ENCODE results near the gene SAE1.

Gene SAE1

DNA sequence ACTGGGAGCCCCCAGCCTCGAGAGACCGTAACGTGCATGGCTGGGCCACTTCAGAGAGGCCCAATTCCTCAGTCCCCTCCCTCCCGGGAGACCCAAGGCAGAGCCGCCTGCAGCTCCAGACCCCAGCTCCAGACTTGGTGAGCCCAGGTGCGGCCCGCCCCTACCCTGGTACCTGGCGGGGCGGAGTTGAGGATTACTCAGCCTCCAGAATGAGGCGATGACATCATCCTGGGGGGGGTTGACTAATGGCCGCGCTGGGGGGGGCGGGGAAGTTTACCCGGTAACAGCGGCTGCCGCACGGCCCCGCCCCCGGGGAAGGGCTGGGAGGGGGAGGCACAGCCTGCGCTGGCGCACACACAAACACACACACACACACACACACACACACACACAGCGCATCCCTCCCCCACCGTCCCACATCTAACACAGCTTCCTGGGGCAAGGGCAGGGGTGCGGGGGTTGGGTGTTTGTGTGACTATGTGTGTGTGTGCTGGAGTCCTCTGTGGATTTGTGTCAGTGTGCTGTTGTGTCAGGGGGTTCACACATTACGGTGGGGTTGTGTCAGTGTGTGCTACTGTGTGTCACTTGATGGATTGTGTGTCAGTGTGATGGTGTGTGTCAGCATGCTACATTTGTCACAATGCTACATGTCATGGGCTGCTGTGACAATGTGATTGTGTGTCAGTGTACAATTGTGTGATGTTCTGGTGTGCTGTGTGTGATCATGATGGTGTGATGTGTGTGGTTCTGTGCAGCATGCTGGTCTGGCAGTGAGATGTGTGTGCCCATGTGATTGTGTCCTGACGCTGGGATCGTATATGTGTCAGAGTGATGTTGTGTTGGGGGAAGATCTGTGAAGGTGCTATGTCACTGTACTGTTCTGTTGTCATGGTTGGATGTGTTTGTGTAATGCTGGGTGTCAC lies 110.6 kb downstream of the SAE1 start:
- H2AK5ac ChIP-seq (ENCODE audit: low read depth, low read length) = peak overlapping the region; percentile 2
- peak overlapping the region; percentile 73 for H2BK12ac ChIP-seq (ENCODE audit: low read length)
- WGBS, 2 donors (ENCODE audit: extremely low coverage in 2 of 2, insufficient read length in 2 of 2, insufficient replicate concordance in 1 of 2) = no CpG with 5 or more reads among the region's 27 CpGs
- no peak overlapping the region for H3K9ac ChIP-seq (ENCODE audit: low read depth, low read length, poor library complexity)
- peak overlapping the region; percentile 21 for H3K4me2 ChIP-seq (ENCODE audit: insufficient read depth, low read length, poor library complexity, severe bottlenecking)
- no peak overlapping the region for H3K4ac ChIP-seq (ENCODE audit: low read length)
- no peak for DNase-seq (ENCODE audit: low spot score)
- H3K23ac ChIP-seq (ENCODE audit: low read depth, low read length, poor library complexity) = peak overlapping the region; percentile 5
- peak overlapping the region; percentile 53 for H2AFZ ChIP-seq (ENCODE audit: low read length)
- peaks cover 0 to 30% (median 4%) of the 10 kb centered on the region in 3 experiments for H3K27me3 ChIP-seq (ENCODE audit: control insufficient read depth in 3 of 3, insufficient read depth in 3 of 3, low read depth in 1 of 3, low read length in 3 of 3)
- peaks cover 7% of the 10 kb centered on the region for H3K79me1 ChIP-seq (ENCODE audit: low read depth, low read length)
- peak overlapping the region; percentile 13 for H3K18ac ChIP-seq (ENCODE audit: low read length)
- H3K9me3 ChIP-seq (replicated peaks in 1 of 2; ENCODE audit: control insufficient read depth in 2 of 2, insufficient read depth in 1 of 2, low read depth in 1 of 2, low read length in 2 of 2) = peaks cover 0 to 6% of the 10 kb centered on the region in 2 donors
- H3K36me3 ChIP-seq (replicated peaks in 1 of 2; ENCODE audit: control insufficient read depth in 2 of 2, insufficient read depth in 2 of 2, low read length in 2 of 2) = peaks cover 0 to 2% of the 10 kb centered on the region in 2 donors
- no peak overlapping the region for H3K27ac ChIP-seq (replicated peaks; ENCODE audit: low read length)
- peak overlapping the region; percentile 2 for H2BK15ac ChIP-seq (ENCODE audit: low read length)
- no peak overlapping the region for H4K8ac ChIP-seq (ENCODE audit: low read depth, low read length)
- peak overlapping the region in 1 of 2 donors; percentile 58 for H3K4me3 ChIP-seq (ENCODE audit: low read length in 2 of 2)
- no peak overlapping the region for H2BK5ac ChIP-seq (ENCODE audit: low read length)
- no peak overlapping the region for H4K91ac ChIP-seq (ENCODE audit: low read depth, low read length, poor library complexity)
- no peak overlapping the region for H3K14ac ChIP-seq (ENCODE audit: low read length)
- peaks cover 24 to 31% of the 10 kb centered on the region in 2 donors for H3K4me1 ChIP-seq (ENCODE audit: control insufficient read depth in 2 of 2, insufficient read depth in 1 of 2, low read depth in 1 of 2, low read length in 2 of 2)
- H2BK120ac ChIP-seq (ENCODE audit: low read depth, low read length) = no peak overlapping the region

- peaks cover 0 to 30% (median 4%) of the 10 kb centered on the region in 3 experiments for H3K27me3 ChIP-seq (ENCODE audit: control insufficient read depth in 3 of 3, insufficient read depth in 3 of 3, low read depth in 1 of 3, low read length in 3 of 3)
- H2BK5ac ChIP-seq (ENCODE audit: low read length) = no peak overlapping the region
- H3K18ac ChIP-seq (ENCODE audit: low read length) = no peak overlapping the region
- no peak overlapping the region for H2BK15ac ChIP-seq (ENCODE audit: low read length)
- no peak overlapping the region for H2BK12ac ChIP-seq (ENCODE audit: low read length)
- no peak for DNase-seq (ENCODE audit: low spot score)
- no CpG with 5 or more reads among the region's 7 CpGs for WGBS, 2 donors (ENCODE audit: extremely low coverage in 2 of 2, insufficient read length in 2 of 2, insufficient replicate concordance in 1 of 2)
- H2AK5ac ChIP-seq (ENCODE audit: low read depth, low read length) = no peak overlapping the region
- H4K91ac ChIP-seq (ENCODE audit: low read depth, low read length, poor library complexity) = no peak overlapping the region
- H3K9ac ChIP-seq (ENCODE audit: low read depth, low read length, poor library complexity) = no peak overlapping the region
- no peak overlapping the region for H3K23ac ChIP-seq (ENCODE audit: low read depth, low read length, poor library complexity)
- no peak overlapping the region for H3K4ac ChIP-seq (ENCODE audit: low read length)
- H2AFZ ChIP-seq (ENCODE audit: low read length) = no peak overlapping the region
- H3K14ac ChIP-seq (ENCODE audit: low read length) = no peak overlapping the region
- no peak overlapping the region for H2BK120ac ChIP-seq (ENCODE audit: low read depth, low read length)
- peaks cover 0 to 2% of the 10 kb centered on the region in 2 donors for H3K36me3 ChIP-seq (replicated peaks in 1 of 2; ENCODE audit: control insufficient read depth in 2 of 2, insufficient read depth in 2 of 2, low read length in 2 of 2)
- H3K27ac ChIP-seq (replicated peaks; ENCODE audit: low read length) = no peak overlapping the region
- H3K4me1 ChIP-seq (ENCODE audit: control insufficient read depth in 2 of 2, insufficient read depth in 1 of 2, low read depth in 1 of 2, low read length in 2 of 2) = peaks cover 24 to 31% of the 10 kb centered on the region in 2 donors
- H3K4me3 ChIP-seq (ENCODE audit: low read length in 2 of 2) = peak overlapping the region in 1 of 2 donors; percentile 58
- peaks cover 5% of the 10 kb centered on the region for H3K79me1 ChIP-seq (ENCODE audit: low read depth, low read length)
- peaks cover 0 to 6% of the 10 kb centered on the region in 2 donors for H3K9me3 ChIP-seq (replicated peaks in 1 of 2; ENCODE audit: control insufficient read depth in 2 of 2, insufficient read depth in 1 of 2, low read depth in 1 of 2, low read length in 2 of 2)
- no peak overlapping the region for H4K8ac ChIP-seq (ENCODE audit: low read depth, low read length)
- H3K4me2 ChIP-seq (ENCODE audit: insufficient read depth, low read length, poor library complexity, severe bottlenecking) = no peak overlapping the region
These were observed 111.4 kb downstream of the SAE1 start for GRCh38 chr19:47241919-47242577.

DNA sequence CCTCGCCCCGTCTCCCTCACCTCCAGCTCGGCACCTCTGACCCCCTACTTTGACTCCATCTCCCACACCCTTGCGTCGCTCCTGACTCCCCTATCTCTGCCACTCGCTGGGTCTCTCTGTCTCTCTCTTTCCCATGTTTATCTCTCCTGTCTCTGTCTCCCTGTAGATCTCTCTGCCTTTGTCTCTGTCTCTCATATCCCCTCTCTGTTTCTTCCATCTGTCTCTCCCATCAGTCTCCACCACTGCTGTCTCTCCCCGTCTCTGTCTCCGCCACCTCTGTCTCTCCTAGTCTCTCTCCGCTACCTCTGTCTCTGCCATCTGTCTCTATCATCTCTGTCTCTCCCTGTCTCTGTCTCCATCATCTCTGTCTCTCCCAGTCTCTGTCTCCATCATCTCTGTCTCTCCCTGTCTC lies 112.7 kb downstream of the SAE1 start:
- Histone ChIP-seq H2BK120ac (ENCODE audit: low read depth, low read length) (peak overlapping the region; percentile 12), H3K23ac (ENCODE audit: low read depth, low read length, poor library complexity) (no peak overlapping the region), H3K79me1 (ENCODE audit: low read depth, low read length) (peaks cover 5% of the 10 kb centered on the region), H3K9ac (ENCODE audit: low read depth, low read length, poor library complexity) (no peak overlapping the region), H3K18ac (ENCODE audit: low read length) (peak overlapping the region; percentile 91), H3K36me3 (replicated peaks in 1 of 2; ENCODE audit: control insufficient read depth in 2 of 2, insufficient read depth in 2 of 2, low read length in 2 of 2) (peaks cover 0 to 2% of the 10 kb centered on the region in 2 donors), H3K4me1 (ENCODE audit: control insufficient read depth in 2 of 2, insufficient read depth in 1 of 2, low read depth in 1 of 2, low read length in 2 of 2) (peaks cover 24 to 31% of the 10 kb centered on the region in 2 donors), H2BK5ac (ENCODE audit: low read length) (no peak overlapping the region), H2AFZ (ENCODE audit: low read length) (peak overlapping the region; percentile 78), H2AK5ac (ENCODE audit: low read depth, low read length) (no peak overlapping the region), H3K4me3 (ENCODE audit: low read length in 2 of 2) (peak overlapping the region; percentile 49 to 61), H3K4ac (ENCODE audit: low read length) (no peak overlapping the region), H3K27me3 (ENCODE audit: control insufficient read depth in 3 of 3, insufficient read depth in 3 of 3, low read depth in 1 of 3, low read length in 3 of 3) (peaks cover 0 to 30% (median 4%) of the 10 kb centered on the region in 3 experiments), H3K4me2 (ENCODE audit: insufficient read depth, low read length, poor library complexity, severe bottlenecking) (peak overlapping the region; percentile 60), H3K14ac (ENCODE audit: low read length) (no peak overlapping the region), H3K9me3 (replicated peaks in 1 of 2; ENCODE audit: control insufficient read depth in 2 of 2, insufficient read depth in 1 of 2, low read depth in 1 of 2, low read length in 2 of 2) (peaks cover 0 to 6% of the 10 kb centered on the region in 2 donors), H4K8ac (ENCODE audit: low read depth, low read length) (no peak overlapping the region), H2BK15ac (ENCODE audit: low read length) (peak overlapping the region; percentile 88), H3K27ac (replicated peaks; ENCODE audit: low read length) (no peak overlapping the region), H4K91ac (ENCODE audit: low read depth, low read length, poor library complexity) (no peak overlapping the region), H2BK12ac (ENCODE audit: low read length) (no peak overlapping the region)
- WGBS, 2 donors (ENCODE audit: extremely low coverage in 2 of 2, insufficient read length in 2 of 2, insufficient replicate concordance in 1 of 2) = no CpG with 5 or more reads among the region's 9 CpGs
- DNase-seq (ENCODE audit: low spot score) = no peak
